HG03097 (cell line): ENCODE results near the gene ITGA7.
"Not testable (repeated sequence)": the region's sequence is repeated elsewhere in the genome, so short reads cannot be mapped to it uniquely, and the experiment has no call there.

Experiments used
- ATAC-seq: cut with Tn5 transposase; IDR thresholded peaks from one replicate; pipeline ENCODE4 v1.9.1; 2021; ENCODE audit not compliant: unreplicated experiment, low FRiP score

Gene ITGA7

GRCh38 chr12:55657212-55657611 is 50.5 kb downstream of the ITGA7 start:
- ATAC-seq, result no peak

- ATAC-seq, result no peak
These were observed 53.0 kb downstream of the ITGA7 start for GRCh38 chr12:55654511-55655214.

GRCh38 chr12:55653031-55653430 is 54.7 kb downstream of the ITGA7 start:
- ATAC-seq, result no peak

- ATAC-seq, result no peak
These were observed 55.4 kb downstream of the ITGA7 start for GRCh38 chr12:55652352-55652751.

GRCh38 chr12:55651299-55651683 is 56.4 kb downstream of the ITGA7 start:
- no peak for ATAC-seq

GRCh38 chr12:55650620-55651298 is 56.9 kb downstream of the ITGA7 start:
- not testable (repeated sequence) for ATAC-seq

- no peak for ATAC-seq
These were observed 60.7 kb downstream of the ITGA7 start for GRCh38 chr12:55647027-55647426.

- ATAC-seq, result no peak
These were observed 63.1 kb downstream of the ITGA7 start for GRCh38 chr12:55644591-55644990.

GRCh38 chr12:55642669-55643068 is 65.0 kb downstream of the ITGA7 start:
- ATAC-seq, result no peak

- no peak for ATAC-seq
These were observed 65.4 kb downstream of the ITGA7 start for GRCh38 chr12:55642267-55642666.

GRCh38 chr12:55641595-55641994 is 66.1 kb downstream of the ITGA7 start:
- no peak for ATAC-seq

GRCh38 chr12:55637467-55637866 is 70.2 kb downstream of the ITGA7 start:
- no peak for ATAC-seq

GRCh38 chr12:55636853-55637252 is 70.9 kb downstream of the ITGA7 start, which contains the start of gene OR10P1:
TSS of gene OR10P1 (plus strand) at chr12:55636892. CDS start at chr12:55636892, 0 bp downstream.
- ATAC-seq, result no peak

GRCh38 chr12:55636116-55636655 is 71.5 kb downstream of the ITGA7 start:
- no peak for ATAC-seq
